Skin epidermis (tissue), 12 donors: ENCODE measurements around the gene RGS9BP.
"Not testable (repeated sequence)": the region's sequence is repeated elsewhere in the genome, so short reads cannot be mapped to it uniquely, and the experiment has no call there.

Experiments
- H3K27ac ChIP-seq, 21 experiments: fragments of 200-600 bp; sonication (generic) in 11 of 21; one replicate each; pipeline ENCODE4 v1.5.0; 2020; ENCODE audit warnings: mild to moderate bottlenecking in 3 of 21, inconsistent platforms in 2 of 21, moderate library complexity in 2 of 21
- H3K4me3 ChIP-seq, 7 experiments: fragments of 200-600 bp; sonication (generic) in 2 of 7; one replicate each; pipeline ENCODE4 v1.5.0; 2020; ENCODE audit warnings: inconsistent platforms in 2 of 7, mild to moderate bottlenecking in 2 of 7, moderate library complexity in 1 of 7

The RGS9BP gene

GRCh38 chr19:32693151-32694108, 17.8 kb downstream of the RGS9BP start:
- peak overlapping the region; percentile 61 to 86 (median 73) for H3K4me3 ChIP-seq
- peak overlapping the region in 14 of 21 experiments; percentile 29 to 95 (median 87) for H3K27ac ChIP-seq

DNA sequence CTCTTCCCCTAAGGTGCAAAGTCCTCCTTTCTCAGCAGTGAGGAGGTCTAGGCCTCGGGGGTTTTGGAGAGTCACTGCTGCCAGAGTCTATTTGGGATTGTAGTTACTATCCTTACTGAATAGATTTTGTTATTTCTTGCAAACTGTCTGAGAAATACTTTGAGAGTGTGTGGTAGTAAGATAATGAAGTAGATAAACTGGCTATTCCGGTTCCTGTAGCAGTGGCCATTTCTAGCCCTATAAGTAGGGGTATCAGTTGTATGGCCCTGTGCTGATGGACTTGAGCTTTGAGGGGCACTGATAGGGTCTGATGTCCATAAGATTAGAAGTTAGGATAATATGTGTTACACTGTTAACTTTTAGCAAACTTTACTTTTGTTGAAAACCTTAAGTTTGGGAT, 18.7 kb downstream of the RGS9BP start:
- H3K4me3 ChIP-seq, result peak overlapping the region in 5 of 7 experiments; percentile 1 to 86 (median 70)
- peak overlapping the region in 10 of 21 experiments; percentile 5 to 82 (median 40) for H3K27ac ChIP-seq

GRCh38 chr19:32694851-32695250, 19.2 kb downstream of the RGS9BP start:
- peak overlapping the region in 1 of 21 experiments; percentile 55 for H3K27ac ChIP-seq
- not testable (repeated sequence) for H3K4me3 ChIP-seq

GRCh38 chr19:32695506-32695905, 19.9 kb downstream of the RGS9BP start:
- not testable (repeated sequence) for H3K4me3 ChIP-seq, H3K27ac ChIP-seq

GRCh38 chr19:32696771-32697170, 21.1 kb downstream of the RGS9BP start:
- H3K4me3 ChIP-seq, H3K27ac ChIP-seq: not testable (repeated sequence)

DNA sequence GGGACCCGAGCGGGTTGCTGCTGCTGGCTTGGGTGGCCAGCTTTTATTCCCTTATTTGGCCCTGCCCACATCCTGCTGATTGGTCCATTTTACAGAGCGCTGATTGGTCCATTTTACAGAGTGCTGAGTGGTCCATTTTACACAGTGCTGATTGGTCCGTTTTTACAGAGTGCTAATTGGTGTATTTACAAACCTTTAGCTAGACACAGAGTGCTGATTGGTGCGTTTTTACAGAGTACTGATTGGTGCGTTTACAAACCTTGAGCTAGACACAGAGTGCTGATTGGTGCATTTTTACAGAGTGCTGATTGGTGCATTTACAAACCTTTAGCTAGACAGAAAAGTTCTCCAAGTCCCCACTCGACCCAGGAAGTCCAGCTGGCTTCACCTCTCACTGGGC, 24.5 kb downstream of the RGS9BP start:
- not testable (repeated sequence) for H3K4me3 ChIP-seq

DNA sequence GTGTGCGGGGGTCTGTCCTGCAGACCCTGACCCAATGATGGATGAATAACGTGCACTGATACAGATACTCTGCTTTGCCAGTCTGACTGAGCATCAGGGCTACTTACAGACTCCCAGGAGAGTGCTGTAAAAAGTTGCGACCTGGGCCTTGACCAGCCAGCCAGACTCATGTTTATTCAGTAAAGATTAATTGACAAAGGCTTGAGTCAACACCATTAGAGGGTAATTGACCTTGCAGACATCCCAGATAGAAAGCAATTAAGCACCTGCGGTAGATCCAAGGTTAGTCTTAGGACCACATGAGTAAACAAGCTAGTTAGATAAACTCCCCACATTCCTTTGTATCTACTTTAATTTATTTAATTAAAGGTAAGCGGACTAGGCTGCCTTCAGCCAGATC, 26.4 kb downstream of the RGS9BP start:
- Histone ChIP-seq H3K4me3 (no peak overlapping the region), H3K27ac (no peak overlapping the region)

More for the DNA sequence above, 24.5 kb downstream of the RGS9BP start:
- H3K27ac ChIP-seq, result not testable (repeated sequence)

DNA sequence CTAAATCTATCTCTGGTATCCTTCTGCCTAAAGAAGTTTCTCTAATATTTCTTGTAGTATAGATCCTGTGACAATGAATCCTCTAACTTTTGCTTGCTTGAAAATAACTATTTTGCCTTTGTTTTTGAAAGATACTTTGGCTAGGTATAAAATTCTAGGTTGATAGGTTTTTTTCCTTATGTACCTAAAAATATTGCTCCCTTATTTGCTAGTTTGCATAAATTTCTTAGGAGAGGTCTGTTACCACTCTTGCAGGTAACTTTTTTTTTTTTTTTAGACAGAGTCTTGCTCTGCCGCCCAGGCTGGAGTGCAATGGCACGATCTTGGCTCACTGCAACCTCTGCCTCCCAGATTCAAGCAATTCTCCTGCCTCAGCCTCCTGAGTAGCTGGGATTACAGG, 28.4 kb downstream of the RGS9BP start:
- not testable (repeated sequence) for H3K27ac ChIP-seq, H3K4me3 ChIP-seq

DNA sequence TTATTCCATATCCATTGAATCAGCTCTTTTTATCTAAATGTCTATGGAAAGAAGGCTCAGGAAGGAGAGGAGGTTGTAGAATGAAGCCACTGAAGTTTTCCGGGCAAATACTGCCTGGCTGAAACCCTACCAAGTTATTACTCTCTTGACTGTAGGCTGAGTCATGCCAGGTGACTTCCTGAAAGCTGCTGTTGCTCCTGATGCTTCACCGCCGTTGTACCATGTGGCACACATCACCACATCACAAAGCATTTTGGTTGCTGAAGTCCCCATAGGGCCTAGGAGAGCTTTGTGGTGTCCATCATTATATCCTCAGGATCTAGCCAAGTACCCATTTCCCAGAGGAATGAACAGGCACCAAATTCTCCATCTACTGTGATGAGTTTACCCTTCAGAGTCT, 32.8 kb downstream of the RGS9BP start:
- H3K27ac ChIP-seq, result no peak overlapping the region
- H3K4me3 ChIP-seq, result no peak overlapping the region

- Histone ChIP-seq H3K4me3 (no peak overlapping the region), H3K27ac (no peak overlapping the region)
Measured at GRCh38 chr19:32709032-32709431, 33.4 kb downstream of the RGS9BP start.

- Histone ChIP-seq H3K27ac (no peak overlapping the region), H3K4me3 (no peak overlapping the region)
Measured at GRCh38 chr19:32711747-32712146, 36.1 kb downstream of the RGS9BP start.

GRCh38 chr19:32716203-32716602, 40.6 kb downstream of the RGS9BP start:
- not testable (repeated sequence) for H3K4me3 ChIP-seq, H3K27ac ChIP-seq

DNA sequence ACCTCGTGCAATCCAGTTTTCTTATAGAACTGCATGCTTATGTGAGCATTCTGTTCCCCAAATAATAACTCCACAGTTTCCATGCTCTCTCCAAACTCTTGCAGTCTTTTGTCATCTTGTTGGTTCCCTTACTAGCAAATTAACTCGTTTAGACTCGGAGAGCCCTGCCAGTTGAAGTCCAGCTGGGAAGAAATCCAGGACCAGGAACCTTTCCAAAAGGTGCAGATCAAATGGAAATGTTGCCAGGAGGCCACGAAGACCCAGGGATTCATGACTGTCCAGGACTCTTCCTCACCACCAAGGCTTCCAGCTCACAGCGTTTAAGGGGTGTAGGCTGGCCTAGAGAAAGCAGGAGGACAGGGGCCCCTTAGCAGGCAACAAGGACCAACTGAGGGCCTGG, 41.8 kb downstream of the RGS9BP start:
- Histone ChIP-seq H3K4me3 (no peak overlapping the region), H3K27ac (no peak overlapping the region)

GRCh38 chr19:32718286-32718685, 42.6 kb downstream of the RGS9BP start:
- Histone ChIP-seq H3K27ac (peak overlapping the region in 2 of 21 experiments; percentile 43 to 46), H3K4me3 (no peak overlapping the region)

- no peak within 1 kb of the TSS for H3K4me3 ChIP-seq
- peak within 1 kb of the TSS in 2 of 21 experiments; percentile 43 to 46 for H3K27ac ChIP-seq
Measured at GRCh38 chr19:32719611-32720059, 44.0 kb downstream of the RGS9BP start, which contains the start of gene TDRD12. Gene TDRD12, plus strand, starts transcription at chr19:32719767. Its CDS starts 306 bp downstream, at chr19:32720073.

GRCh38 chr19:32720216-32720935, 44.7 kb downstream of the RGS9BP start:
- Histone ChIP-seq H3K4me3 (no peak overlapping the region), H3K27ac (no peak overlapping the region)

DNA sequence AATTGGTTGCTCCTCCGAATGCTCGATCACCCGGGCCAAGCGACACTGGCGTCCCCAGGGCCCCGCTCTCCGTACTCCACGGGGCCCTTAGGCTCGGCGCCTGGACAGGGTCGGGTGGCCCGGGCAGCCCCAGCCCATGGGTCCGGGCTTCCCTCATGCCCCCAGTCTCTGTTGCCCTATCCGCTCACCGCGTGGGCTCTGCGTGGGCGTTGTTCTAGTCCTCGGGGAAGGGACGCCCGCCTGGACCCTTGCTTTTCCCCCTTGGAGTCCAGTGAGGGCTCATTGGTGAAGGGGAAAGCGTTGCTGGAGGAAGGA, 45.2 kb downstream of the RGS9BP start:
- Histone ChIP-seq H3K27ac (no peak overlapping the region), H3K4me3 (no peak overlapping the region)
